GF-D8 (cell line): ENCODE results near the gene KMO.

Source experiments
- DNase-seq: peaks from one replicate; lab custom pipeline; 2025; lab: John Stamatoyannopoulos, UW

KMO gene

GRCh38 chr1:241532162-241532531 lies at the start of gene KMO:
KMO (plus strand) TSS chr1:241532378; CDS start chr1:241532445, 67 bp downstream.
- DNase-seq = no peak

GRCh38 chr1:241482761-241483250 lies 49.4 kb upstream of the KMO start:
- no peak for DNase-seq

DNA sequence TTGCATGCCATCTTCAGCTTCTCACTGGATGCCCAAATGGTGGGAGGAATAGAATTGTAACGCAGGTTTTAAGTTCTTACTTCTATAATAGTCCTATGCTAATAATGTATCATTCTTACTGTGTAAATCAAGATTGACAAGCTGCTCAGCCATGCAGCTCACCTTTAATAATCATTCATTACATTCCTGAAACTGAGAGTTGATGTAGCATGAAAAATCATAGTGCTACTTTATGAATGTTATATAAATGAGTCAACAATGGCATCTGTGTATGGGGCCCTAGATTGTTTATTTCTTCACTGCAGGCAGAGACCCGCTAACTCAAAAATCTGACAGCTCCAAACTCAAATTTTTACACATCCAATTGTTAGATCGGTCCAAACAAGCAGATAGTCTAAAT lies 47.0 kb upstream of the KMO start:
- DNase-seq = no peak

GRCh38 chr1:241485554-241485992 lies 46.6 kb upstream of the KMO start:
- no peak for DNase-seq

DNA sequence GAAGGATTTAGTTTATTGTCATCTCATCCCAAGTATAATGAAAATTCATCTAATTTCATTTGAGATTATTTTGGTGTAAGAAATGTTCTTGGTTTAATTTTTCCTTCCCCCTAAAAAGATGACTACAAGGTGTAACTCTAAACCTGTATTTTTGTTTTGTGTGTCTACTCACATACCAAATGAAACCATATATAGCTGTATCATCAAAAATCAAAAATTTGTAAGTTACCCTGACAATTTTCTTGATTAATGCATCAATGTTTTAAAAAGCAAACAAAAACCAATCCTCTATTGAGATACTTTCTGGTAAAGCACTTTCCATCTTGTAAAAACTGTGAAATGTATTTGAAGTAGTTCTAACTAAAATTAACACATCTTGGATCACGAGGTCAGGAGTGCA lies 43.4 kb upstream of the KMO start:
- DNase-seq = no peak

GRCh38 chr1:241495741-241496140 lies 36.4 kb upstream of the KMO start:
- DNase-seq = no peak

DNA sequence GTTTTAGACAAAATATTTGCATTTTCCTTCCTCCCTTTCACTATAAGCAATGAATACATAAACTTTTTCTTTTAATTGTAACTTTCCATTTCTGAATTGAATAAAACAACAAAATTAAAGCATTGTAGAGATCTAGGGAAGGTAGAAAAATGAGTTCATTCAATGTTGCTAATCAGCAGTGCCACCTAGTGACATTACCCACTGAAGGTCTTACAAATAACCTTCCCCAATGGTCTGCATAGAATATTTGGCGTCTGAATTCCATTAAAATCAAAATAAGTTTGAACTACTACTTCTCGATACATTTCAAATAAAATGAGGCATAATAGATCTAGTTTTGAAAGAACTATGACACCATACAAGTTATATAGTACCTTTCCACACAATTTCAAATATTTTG lies 32.3 kb upstream of the KMO start:
- DNase-seq = no peak

DNA sequence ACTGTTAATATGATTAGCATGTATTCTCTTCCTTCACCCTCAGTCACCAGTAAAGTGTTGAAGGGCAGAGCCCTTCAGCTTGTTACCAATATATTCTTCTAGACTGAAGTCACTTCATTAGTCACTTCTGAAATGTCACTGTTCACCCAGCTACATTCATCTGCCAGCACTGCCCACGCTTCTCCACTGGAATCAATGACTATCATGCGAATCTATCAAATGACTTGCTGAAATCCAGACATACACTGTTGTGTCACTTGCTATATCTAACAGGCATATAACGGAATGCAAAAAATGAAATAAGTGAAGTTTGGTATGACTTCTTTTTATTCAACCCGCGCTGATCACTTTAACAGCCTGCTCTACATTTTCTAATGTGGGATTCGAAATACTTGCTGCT lies 28.7 kb upstream of the KMO start:
- no peak for DNase-seq

- no peak for DNase-seq
Observed at GRCh38 chr1:241507189-241507863, 24.9 kb upstream of the KMO start.

DNA sequence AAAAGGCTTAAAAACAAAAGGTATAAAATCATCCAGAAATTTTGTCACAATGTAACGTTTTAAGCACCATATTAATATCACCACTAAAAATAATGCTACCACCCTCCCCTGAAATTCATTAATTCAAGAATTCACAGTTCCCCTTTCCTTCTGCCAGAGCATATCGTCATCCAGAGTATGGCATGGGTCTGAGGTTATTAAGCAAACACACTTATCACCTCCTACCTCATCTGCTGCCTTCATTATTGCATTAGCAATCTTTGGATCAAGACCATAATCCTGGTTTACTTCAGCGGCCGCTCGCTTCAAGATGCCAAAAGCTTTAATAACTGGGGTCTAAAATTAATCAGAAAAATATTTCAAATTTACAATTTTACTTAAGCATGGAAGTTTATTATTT lies 18.8 kb upstream of the KMO start:
- no peak for DNase-seq

- DNase-seq = no peak
Observed at GRCh38 chr1:241518476-241519307, 13.5 kb upstream of the KMO start.

- peak; percentile 96 for DNase-seq
Observed at GRCh38 chr1:241519308-241520079, 12.7 kb upstream of the KMO start, which contains the start of gene FH. FH (minus strand) TSS chr1:241519755; CDS start chr1:241519722, 33 bp downstream.

GRCh38 chr1:241520080-241520465 lies 12.1 kb upstream of the KMO start:
- no peak for DNase-seq

DNA sequence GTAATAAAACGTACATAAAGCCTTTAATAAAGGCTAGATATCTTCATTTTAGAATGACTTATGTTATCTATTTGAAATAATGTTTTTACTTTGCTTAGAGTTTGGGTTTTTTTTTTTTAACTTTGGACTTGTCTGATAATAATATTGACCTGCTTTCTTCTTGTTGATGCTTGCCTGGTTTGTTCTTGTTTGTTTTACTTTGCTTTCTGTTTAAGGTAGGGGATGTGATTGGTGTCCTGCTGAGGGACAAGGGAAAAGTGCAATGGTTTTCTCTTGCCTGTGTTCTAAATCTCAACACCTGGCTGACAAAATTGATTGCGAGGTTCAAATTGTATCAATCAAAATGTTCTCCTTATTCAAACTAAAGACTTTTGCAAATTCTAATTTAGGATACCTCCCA lies 10.5 kb upstream of the KMO start:
- no peak for DNase-seq

DNA sequence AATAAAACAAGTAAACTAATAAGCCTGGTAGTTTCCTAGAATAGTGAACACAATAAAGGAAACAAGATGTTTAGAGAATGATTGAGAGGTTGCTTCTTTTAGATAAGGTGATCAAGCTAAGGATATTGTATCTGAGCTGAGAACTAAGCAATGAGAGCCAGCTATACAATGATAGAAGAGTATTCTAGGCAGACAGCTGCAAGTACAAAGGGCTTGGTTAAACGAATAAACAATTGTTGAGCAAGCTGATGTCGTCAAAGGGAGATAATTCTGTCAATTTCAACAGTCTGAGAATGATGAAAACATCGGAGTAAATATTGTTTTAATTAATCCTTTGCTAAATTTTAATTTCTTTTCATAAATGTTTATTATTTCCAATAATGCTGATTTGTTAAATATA lies 7.2 kb upstream of the KMO start:
- no peak for DNase-seq

DNA sequence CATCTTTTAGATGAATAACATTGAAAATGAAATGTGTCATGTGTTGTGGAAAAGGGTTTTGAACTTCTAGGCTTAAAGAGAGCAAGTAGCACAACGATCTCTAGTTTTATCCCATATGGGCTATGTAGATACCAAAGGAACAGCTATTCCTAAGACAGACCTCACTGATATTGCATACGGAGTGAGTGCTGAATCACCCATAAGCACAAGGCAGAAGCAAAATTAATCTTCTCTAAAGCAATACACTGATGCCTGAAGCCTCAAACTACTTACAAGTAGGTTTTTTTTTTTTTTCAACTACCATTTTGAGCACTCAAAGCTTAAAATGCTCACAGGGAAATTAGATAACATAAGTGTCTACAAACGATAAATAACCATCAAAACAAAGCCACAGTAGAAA lies 5.0 kb upstream of the KMO start:
- DNase-seq = no peak

GRCh38 chr1:241531195-241532161 lies 700 bp upstream of the KMO start:
- peak; percentile 87 for DNase-seq

GRCh38 chr1:241532864-241533263 lies 686 bp downstream of the KMO start:
- DNase-seq = no peak

DNA sequence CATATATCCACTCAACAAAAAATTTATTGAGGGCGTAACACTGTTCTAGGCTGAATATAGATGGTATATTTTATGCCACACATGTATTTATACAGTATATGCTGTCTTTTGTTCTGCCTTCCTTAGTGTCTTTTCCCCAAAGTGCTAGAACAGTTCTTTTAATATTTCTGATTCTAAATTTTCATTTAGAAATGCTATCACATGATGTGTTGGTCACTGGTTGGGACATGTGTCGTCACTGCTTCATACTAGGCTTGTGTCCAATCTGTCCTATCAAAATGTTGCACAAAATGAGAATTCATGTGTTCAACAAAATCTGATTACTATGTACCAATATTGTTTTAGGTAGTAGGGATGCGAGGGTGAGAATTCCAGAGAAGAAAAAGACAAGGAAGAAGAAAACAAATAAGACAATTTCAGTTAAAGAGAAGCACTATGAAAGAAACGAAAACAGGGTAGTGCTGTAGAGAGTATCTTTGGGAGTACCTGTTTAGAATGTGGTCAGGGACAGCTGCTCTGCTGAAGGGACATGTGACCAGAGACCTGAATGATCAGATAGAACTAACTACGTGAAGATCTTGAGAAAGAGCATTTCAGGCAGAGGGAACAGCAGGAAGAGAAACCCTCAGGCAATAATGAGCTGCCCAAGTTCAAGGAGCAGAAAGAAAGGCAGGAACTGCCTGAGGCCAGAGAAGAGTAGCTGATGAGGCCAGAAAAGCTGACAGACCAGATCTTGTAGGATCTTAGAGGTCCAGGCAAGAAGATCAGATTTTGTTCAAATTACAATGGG lies 1.3 kb downstream of the KMO start:
- DNase-seq = no peak

DNA sequence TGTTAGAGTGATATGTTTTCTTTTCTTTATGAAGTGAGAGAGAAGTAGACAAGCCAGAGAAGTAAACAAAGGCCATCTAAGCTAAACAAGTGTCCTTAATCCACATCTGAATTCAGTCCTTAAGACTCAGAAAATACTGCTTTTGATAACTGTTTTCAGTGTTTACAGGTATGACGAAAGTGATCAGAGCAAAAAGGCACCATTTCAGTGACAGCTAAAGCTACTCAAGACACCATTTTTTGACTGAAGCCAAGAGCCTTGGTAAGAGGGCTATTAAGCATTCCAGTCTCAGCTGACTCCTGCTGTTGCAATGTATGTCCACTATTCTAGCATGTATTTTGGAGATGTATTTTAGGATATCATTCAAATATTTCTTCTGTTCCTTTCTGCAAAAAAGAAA lies 4.1 kb downstream of the KMO start:
- no peak for DNase-seq

GRCh38 chr1:241536969-241537368 lies 4.8 kb downstream of the KMO start:
- DNase-seq = no peak
